GM12891 (cell line): ENCODE results near the gene CCR7.

Experiments used
- POLR2A ChIP-seq: IDR thresholded peaks from 2 replicates; pipeline ENCODE4 v1.6.1; 2011; ENCODE audit warnings: low read depth, low read length, control low read depth
- POLR2AphosphoS5 ChIP-seq: IDR thresholded peaks from 2 replicates; pipeline ENCODE4 v1.6.1; 2011; ENCODE audit warnings: low read depth, low read length, control low read depth
- SPI1 ChIP-seq: IDR thresholded peaks from 2 replicates; pipeline ENCODE4 v1.6.1; 2011; ENCODE audit warnings: low read depth, low read length, control low read depth
- TAF1 ChIP-seq: IDR thresholded peaks from 2 replicates; pipeline ENCODE4 v1.6.1; 2011; ENCODE audit warnings: low read depth, low read length, control low read depth

DNA sequence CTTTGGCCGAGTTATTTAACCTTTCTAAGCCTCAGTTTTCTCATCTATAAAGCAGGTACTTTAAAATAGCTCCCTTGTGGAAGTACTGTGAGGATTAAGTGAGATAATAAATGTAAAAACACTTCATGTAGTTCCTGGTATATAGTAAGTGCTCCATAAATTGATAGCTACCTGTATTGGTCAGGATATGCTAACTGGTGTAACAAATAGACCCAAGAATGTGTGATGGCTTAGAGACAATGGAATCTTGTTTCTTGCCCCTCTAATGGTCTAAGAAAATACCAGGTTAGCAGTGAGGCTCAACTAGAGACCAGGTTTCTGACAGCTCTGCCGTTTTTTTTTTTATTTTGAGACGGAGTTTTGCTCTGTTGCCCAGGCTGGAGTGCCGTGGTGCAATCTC, 29.8 kb downstream of the CCR7 start:
- TF ChIP-seq POLR2A (no peak), POLR2AphosphoS5 (no peak), SPI1 (no peak), TAF1 (no peak)
